Prostate gland (tissue), 2 donors: ENCODE results near the gene LCTL. TPM values are rescaled to one million over a fixed set of nuclear protein-coding genes. Genes with fewer than 3 reads are reported as not detected.

Experiments used
- DNase-seq: peaks from one replicate; pipeline ENCODE4 v3.0.0-alpha.2; 2019; ENCODE audit warnings: low spot score
- H3K27ac ChIP-seq, 2 donors: fragments of 200-600 bp; sonication (generic); 2 replicates each; pipeline ENCODE4 v1.5.1; 2017 to 2019
- H3K27me3 ChIP-seq: fragments of 200-600 bp; sonication (generic); replicated peaks from 2 replicates; pipeline ENCODE4 v1.5.1; 2019; ENCODE audit not compliant: insufficient read depth
- H3K36me3 ChIP-seq, 2 donors: fragments of 200-600 bp; sonication (generic); 1 replicate in 1 of 2; 2 replicates in 1 of 2; pipeline versions ENCODE4 v1.5.1 to v1.8.1; 2017 to 2019
- H3K4me1 ChIP-seq: fragments of 200-600 bp; sonication (generic); replicated peaks from 2 replicates; pipeline ENCODE4 v1.5.1; 2019
- H3K4me3 ChIP-seq, 2 donors: fragments of 200-600 bp; sonication (generic); 2 replicates each; pipeline ENCODE4 v1.5.1; 2017 to 2019
- H3K9me3 ChIP-seq: fragments of 200-600 bp; sonication (generic); 2 replicates; pipeline ENCODE4 v1.5.1; 2017
- POLR2A ChIP-seq: fragments of 450-650 bp; IDR thresholded peaks from one replicate; pipeline ENCODE4 v1.6.1; 2016; ENCODE audit warnings: antibody characterized with exemption, mild to moderate bottlenecking
- POLR2AphosphoS5 ChIP-seq: sonication (generic); formaldehyde crosslinking; IDR thresholded peaks from one replicate; pipeline ENCODE4 v1.6.1; 2017; ENCODE audit warnings: antibody characterized with exemption
- WGBS: methylation state at CpG from one replicate; pipeline ENCODE4 v1.1.5; 2018; 5-methylcytosine and 5-hydroxymethylcytosine counted together
- intact Hi-C: fragments of 100-400 bp; cut with DNase I; formaldehyde crosslinking; loops from one replicate; pipeline ENCODE4 v1.14.2; 2022
- total RNA-seq, 2 donors: library from RNA; depleted of rRNA; stranded (reverse); fragments of >200 nt; gene quantifications; one replicate each; pipeline ENCODE4 v1.1.0, GENCODE V29; 2016
- TF ChIP-seq, protein P1 (sequence below), 4 experiments: fragments of 200-600 bp in 2 of 4; fragments of 450-650 bp in 2 of 4; sonication (generic) in 2 of 4; IDR thresholded peaks; 1 replicate in 3 of 4; 2 replicates in 1 of 4; pipeline ENCODE4 v1.5.1; 2016 to 2019; ENCODE audit warnings: antibody characterized with exemption in 4 of 4, mild to moderate bottlenecking in 2 of 4, moderate library complexity in 2 of 4

Gene LCTL
- total RNA-seq, 2 donors from 2014 or later: not detected

DNA sequence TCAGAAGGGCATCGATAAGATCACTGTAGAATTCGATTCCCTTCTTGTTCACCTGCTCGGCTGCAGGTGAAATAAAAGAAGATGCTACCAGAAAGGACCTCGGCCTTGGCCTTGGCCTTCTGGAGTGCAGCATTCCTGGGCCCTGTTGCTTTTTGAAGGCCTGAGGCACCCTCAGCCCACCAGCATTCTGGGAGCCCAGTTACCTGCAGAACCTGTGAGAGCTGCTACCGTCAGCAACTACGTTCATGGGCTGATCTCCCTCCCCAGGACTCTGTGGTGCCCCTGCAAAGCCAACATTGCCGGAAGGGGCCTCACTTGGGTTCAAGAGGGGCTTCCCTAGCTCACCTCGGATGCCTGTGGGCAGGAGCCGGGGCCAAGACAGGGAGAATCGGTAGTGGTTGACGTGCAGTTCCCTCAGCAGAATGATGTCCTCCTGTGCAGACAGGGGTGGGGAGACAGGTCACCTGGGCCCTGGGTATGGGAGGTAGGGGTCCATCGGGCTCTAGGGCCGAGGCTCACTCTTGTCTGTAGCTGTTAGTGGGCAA is 2.2 kb downstream of the LCTL start:
- no peak overlapping the region for H3K27ac ChIP-seq
- intact Hi-C loops: no loop called here
- H3K4me3 ChIP-seq: no peak overlapping the region
- H3K9me3 ChIP-seq: no peaks in the 10 kb centered on the region
- no peak for DNase-seq
- TF ChIP-seq, protein P1, sequence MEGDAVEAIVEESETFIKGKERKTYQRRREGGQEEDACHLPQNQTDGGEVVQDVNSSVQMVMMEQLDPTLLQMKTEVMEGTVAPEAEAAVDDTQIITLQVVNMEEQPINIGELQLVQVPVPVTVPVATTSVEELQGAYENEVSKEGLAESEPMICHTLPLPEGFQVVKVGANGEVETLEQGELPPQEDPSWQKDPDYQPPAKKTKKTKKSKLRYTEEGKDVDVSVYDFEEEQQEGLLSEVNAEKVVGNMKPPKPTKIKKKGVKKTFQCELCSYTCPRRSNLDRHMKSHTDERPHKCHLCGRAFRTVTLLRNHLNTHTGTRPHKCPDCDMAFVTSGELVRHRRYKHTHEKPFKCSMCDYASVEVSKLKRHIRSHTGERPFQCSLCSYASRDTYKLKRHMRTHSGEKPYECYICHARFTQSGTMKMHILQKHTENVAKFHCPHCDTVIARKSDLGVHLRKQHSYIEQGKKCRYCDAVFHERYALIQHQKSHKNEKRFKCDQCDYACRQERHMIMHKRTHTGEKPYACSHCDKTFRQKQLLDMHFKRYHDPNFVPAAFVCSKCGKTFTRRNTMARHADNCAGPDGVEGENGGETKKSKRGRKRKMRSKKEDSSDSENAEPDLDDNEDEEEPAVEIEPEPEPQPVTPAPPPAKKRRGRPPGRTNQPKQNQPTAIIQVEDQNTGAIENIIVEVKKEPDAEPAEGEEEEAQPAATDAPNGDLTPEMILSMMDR (IDR thresholded peaks at IDR 0.05): no peak
- TF ChIP-seq POLR2AphosphoS5 (no peak), POLR2A (no peak)
- H3K36me3 ChIP-seq: no peaks in the 10 kb centered on the region
- no peaks in the 10 kb centered on the region for H3K4me1 ChIP-seq
- H3K27me3 ChIP-seq: no peaks in the 10 kb centered on the region
- 93% methylated on average over 13 of the region's 13 CpGs for WGBS

DNA sequence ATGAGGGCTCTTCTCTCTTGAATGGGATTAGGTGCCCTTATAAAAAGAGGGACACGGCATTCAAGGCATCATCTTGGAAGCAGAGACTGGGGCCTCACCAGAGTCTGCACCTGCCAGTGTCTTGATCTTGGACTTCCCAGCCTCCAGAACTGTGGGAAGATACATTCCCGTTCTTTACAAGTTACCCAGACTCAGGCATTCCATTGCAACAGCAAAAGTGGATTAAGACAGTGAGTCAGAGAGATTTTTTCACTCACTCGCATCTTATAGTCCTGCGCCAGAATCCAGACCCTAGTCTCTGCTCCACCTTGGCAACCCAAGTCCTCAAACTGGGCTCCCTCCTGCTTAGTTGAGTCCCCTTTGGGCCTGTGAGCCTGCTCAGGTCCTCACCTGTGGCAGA is 2.7 kb downstream of the LCTL start:
- H3K27ac ChIP-seq: no peak overlapping the region
- WGBS: 90% methylated on average over 4 of the region's 4 CpGs
- no peaks in the 10 kb centered on the region for H3K36me3 ChIP-seq
- H3K9me3 ChIP-seq: no peaks in the 10 kb centered on the region
- no peak overlapping the region for H3K4me3 ChIP-seq
- no peaks in the 10 kb centered on the region for H3K4me1 ChIP-seq
- intact Hi-C loops: no loop called here
- DNase-seq: no peak
- H3K27me3 ChIP-seq: no peaks in the 10 kb centered on the region
- TF ChIP-seq POLR2AphosphoS5 (no peak), POLR2A (no peak)
- TF ChIP-seq, protein P1 (IDR thresholded peaks at IDR 0.05): no peak

DNA sequence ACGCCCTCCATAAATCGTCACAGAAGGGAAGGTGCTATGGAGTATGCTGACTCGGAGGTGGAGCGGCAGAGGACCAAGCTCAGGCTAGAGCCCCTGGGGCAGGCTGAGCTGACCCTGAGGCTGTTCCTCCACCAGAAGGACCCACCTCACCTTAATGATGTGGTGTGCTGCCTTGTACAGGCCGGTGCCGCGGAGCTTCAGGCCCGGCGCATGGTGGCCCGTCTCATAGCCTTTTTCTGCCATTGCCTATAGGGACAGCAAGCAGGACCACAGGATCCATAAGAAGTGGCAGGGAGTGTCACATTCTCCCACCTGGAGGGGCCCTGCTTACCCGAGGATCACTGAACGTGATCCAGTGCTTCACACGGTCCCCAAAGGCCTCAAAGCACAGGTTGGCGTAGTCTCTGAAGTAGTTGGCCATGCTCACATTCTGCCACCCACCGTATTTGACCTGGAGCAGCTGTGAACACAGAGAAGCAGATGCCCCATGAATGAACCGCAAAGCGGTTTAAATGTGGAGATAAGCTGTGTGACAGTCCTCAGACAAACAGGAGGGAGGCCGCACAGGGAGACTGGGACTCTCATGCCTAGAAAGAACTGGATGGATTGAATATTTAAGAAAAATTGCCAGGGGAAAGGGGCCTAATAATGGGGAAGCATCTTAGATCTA is 4.8 kb downstream of the LCTL start:
- no peak for DNase-seq
- intact Hi-C loops: no loop called here
- Histone ChIP-seq H3K27ac (no peak overlapping the region), H3K36me3 (no peaks in the 10 kb centered on the region), H3K4me3 (no peak overlapping the region), H3K27me3 (no peaks in the 10 kb centered on the region), H3K4me1 (no peaks in the 10 kb centered on the region), H3K9me3 (no peaks in the 10 kb centered on the region)
- WGBS: 90% methylated on average over 18 of the region's 18 CpGs
- TF ChIP-seq POLR2A (no peak), POLR2AphosphoS5 (no peak)
- TF ChIP-seq, protein P1 (IDR thresholded peaks at IDR 0.05): no peak

DNA sequence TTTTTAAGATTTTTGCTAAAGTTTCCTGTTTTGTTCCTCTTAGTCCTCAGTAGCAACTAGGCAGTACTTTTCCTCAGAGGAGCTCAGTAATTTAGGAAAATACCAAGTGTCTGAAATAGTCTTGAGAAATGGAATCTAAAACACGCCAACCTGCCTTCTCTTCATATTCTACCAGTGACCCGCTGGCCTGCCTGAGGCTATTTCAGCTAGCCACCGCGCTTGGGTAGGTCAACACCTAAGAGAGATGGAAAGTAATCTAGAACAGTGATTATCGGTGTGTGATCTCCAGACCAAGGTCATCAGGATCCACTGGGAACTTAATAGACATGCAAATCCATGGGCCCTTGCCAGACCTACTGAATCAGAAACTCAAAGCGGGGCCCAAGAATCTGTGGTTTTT is 7.5 kb downstream of the LCTL start:
- no peaks in the 10 kb centered on the region for H3K36me3 ChIP-seq
- H3K4me1 ChIP-seq: no peaks in the 10 kb centered on the region
- no peak for DNase-seq
- no peaks in the 10 kb centered on the region for H3K9me3 ChIP-seq
- no peak overlapping the region for H3K4me3 ChIP-seq
- intact Hi-C loops: no loop called here
- no peak for TF ChIP-seq POLR2AphosphoS5
- TF ChIP-seq, protein P1 (IDR thresholded peaks at IDR 0.05): no peak
- H3K27me3 ChIP-seq: no peaks in the 10 kb centered on the region
- 97% methylated on average over 6 of the region's 6 CpGs for WGBS
- H3K27ac ChIP-seq: no peak overlapping the region

DNA sequence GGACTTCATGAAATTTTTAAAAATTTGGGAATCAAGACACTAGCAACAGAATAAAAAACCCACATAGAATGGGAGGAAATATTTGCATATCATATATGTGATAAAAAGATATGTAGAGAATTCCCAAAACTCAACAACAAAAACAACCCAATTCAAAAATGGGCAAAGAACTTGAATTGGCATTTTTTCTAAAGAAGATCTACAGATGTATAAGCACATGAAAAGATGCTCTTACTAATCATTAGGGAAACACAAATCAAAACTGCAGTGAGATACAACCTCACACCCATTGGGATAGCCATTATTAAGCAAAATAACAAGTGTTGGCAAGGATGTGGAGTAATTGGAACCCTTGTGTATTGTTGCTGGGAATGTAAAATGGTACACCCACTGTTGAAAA is 10.1 kb downstream of the LCTL start:
- H3K36me3 ChIP-seq: no peaks in the 10 kb centered on the region
- TF ChIP-seq, protein P1 (IDR thresholded peaks at IDR 0.05): no peak
- TF ChIP-seq POLR2A (no peak), POLR2AphosphoS5 (no peak)
- no peaks in the 10 kb centered on the region for H3K4me1 ChIP-seq
- no peak overlapping the region for H3K4me3 ChIP-seq
- no peak overlapping the region for H3K27ac ChIP-seq
- H3K9me3 ChIP-seq: no peaks in the 10 kb centered on the region
- intact Hi-C loops: no loop called here
- DNase-seq: no peak
- H3K27me3 ChIP-seq: no peaks in the 10 kb centered on the region
